22Rv1 (cell line): ENCODE measurements around the gene SNX8.

Experiments used
- H3K27ac ChIP-seq: fragments of 450-650 bp; 2 replicates; pipeline ENCODE4 v1.5.1; 2017
- CTCF ChIP-seq: fragments of 450-650 bp; IDR thresholded peaks from 2 replicates; pipeline ENCODE4 v1.5.1; 2017; ENCODE audit warnings: mild to moderate bottlenecking
- ZFX ChIP-seq: fragments of 450-650 bp; IDR thresholded peaks from 2 replicates; pipeline ENCODE4 v1.6.1; 2017; ENCODE audit warnings: antibody characterized with exemption, borderline replicate concordance

Gene SNX8

DNA sequence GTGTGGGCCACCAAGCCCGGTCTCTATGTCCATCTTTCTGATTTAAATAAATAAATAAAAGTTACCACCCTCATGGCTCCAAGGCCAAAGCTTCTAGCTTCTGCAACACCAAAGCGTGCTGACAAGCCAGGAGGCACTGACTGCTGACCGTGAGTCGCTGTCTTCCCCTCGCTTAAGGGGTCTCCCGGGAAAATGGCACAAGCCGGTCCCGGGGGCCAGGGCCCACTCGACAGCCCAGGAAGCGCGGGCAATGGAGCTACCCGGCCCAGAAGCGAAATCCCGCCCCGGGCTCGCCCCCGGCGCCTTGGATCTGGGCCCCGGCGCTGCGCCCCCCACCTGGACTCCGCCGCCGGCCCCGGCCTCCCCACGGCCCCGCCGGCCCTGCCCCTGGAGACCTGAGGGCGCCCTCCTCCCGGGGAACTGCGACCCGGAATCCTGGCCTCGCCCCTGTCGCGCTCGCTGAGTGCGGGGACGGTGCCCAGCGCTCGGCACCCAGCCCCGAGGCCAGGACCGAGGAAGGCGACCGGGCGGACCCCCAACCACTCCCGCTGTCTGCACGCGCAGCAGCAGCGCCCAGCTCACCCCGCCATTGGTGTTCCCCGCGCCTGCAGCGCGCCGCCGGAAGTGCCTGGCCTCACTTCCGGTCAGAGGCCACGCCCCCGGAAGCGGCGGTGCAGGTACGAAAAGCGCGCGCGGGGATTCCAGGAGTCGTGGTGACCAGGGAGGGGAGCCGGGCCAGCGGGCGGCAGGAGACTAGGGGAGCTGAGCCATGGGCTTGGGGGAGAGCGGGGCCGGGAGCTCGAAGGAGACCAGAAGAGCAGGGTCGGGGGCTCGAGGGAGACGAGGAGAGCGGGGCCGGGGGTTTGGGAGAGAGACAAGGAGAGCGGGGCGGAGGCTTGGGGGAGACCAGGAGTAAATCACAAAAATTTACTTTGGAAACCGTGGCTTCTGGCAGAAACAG, 72.4 kb downstream of the SNX8 start, which contains the start of the genes MRM2 and NUDT1:
MRM2 (minus strand) TSS at position 626 of the 961 bp plus-strand sequence; CDS start at position 590, 36 bp downstream.
NUDT1 (plus strand) TSS at position 647 of the 961 bp plus-strand sequence. CDS start 2,349 bp downstream, outside the sequence.
- TF ChIP-seq ZFX (no peak), CTCF (no peak; the same call in 1 of the 2 replicates)
- H3K27ac ChIP-seq = peak within 1 kb of the TSS; percentile 77

DNA sequence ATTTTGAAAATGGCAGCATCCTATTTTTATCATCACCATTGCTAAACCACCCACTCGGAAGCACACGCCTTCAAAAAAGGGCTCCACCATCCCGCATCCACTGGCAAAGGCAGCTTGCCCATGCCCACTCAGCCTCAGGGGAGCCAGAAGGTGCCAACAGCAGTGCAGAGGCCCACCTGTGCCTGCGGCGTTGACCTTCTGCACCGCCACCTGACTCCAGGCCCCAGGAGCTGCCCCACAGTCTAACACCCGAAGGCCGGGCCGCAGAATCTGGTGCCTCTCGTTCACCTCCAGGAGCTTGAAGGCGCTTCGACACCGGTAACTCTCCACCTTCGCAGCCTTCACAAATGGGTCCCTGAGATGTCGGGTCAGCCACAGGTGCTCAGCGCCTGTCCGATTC, 75.0 kb downstream of the SNX8 start:
- no peak overlapping the region for H3K27ac ChIP-seq
- no peak for TF ChIP-seq CTCF
- TF ChIP-seq ZFX = no peak

DNA sequence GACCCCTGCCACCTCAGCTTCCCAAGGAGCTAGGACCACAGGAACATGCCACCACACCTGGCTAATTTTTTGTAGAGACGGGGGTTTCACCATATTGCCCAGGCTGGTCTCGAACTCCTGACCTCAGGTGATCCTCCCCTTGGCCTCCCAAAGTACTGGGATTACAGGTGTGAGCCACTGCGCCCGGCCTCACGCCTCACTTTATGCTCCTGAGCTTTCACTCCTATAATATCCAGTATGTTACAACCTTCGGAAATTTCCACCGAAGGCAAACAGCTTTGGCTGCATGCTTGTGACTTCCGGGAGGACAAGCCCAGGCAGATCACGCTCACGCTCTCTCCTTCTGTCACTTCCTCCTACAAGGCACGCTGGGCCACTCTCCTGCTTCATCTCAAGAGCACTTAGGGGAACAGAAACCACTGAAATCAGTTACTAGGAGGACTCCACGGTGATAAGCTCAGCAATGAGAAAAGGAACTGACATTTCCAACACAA, 77.1 kb downstream of the SNX8 start:
- no peak overlapping the region for H3K27ac ChIP-seq
- TF ChIP-seq ZFX (no peak), CTCF (no peak)

GRCh38 chr7:2233926-2234325, 80.3 kb downstream of the SNX8 start:
- peak overlapping the region; percentile 68; the same call in 1 of the 2 replicates for H3K27ac ChIP-seq
- TF ChIP-seq CTCF = no peak
- no peak for TF ChIP-seq ZFX

GRCh38 chr7:2232766-2233520, 81.3 kb downstream of the SNX8 start, which contains the start of gene MAD1L1:
MAD1L1 (minus strand) TSS chr7:2232945; CDS start chr7:2230133, 2,812 bp downstream.
- TF ChIP-seq ZFX = no peak
- TF ChIP-seq CTCF = no peak
- peak within 1 kb of the TSS; percentile 68 for H3K27ac ChIP-seq

DNA sequence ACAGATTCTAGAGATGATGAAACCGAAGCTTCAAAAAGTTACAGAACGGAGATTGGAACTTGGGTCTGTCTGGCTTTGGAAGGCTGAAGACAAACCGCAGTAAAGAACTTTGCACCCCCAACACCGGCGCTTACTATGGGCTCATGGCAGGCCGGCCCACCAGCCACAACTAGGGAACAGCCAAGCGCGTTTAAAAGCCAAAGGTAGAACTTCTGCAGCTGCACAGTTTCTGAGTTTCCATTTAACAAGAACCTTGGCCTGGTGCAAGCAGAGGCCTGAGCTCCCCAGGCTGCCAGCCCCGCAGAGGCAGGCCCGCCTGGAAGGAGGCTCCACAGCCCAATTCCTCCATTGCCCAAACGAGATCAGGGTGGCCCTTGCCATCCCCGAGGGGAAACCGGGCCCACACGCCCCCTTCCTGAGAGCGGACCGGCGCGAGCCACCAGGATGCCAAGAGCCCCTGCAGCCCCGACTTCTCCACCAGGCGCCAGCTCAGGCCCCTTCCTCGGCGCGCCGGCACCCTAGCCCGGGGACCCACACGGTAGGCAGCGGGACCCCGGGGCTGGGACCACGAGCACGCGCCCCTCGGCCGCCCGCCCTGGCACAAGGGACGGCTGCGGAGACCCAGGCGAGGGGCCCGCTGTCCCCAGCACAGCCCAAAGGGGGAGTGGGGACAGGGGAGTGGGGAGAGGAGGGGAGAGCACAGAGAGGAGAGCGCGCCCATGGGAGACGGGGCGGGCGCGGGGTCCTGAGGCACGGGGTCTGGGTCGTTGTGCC, 82.1 kb downstream of the SNX8 start:
- peak overlapping the region; percentile 68 for H3K27ac ChIP-seq
- no peak for TF ChIP-seq ZFX
- no peak for TF ChIP-seq CTCF
